Measurements from ENCODE around the gene KRT40.

DNA sequence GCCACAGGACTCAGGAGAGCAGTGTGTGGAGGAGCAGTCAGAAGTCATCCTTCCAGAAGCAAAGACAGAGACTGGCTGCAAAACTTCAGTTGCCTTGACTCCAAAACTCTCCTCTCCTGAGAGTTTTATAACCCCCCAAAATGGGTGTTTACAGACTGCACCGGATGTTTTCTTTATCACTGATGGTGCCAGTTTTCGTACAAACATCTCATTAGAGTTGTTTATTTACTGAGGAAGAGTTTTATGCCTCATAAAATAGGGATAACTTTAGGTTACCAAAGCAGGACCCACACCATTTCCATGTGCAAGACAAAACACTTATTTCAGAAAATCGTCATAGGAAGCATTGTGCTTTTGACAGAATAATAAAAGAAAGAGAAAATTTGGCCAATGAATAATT is at the start of gene KRT40:
- TF ChIP-seq CTCF (IDR thresholded peaks at IDR 0.05), result no peak
- TF ChIP-seq POLR2A (IDR thresholded peaks at IDR 0.05), result no peak
